Femur (tissue), 1 donor: ENCODE data around the gene SLC9A6.

Experiments
- DNase-seq: peaks from one replicate; pipeline ENCODE4 v3.0.0-alpha.2; 2017

Gene SLC9A6

GRCh38 chrX:136030303-136031191, 45.3 kb downstream of the SLC9A6 start:
- DNase-seq = peak; percentile 80

- no peak for DNase-seq
Measured at GRCh38 chrX:136031626-136032025, 46.4 kb downstream of the SLC9A6 start.

DNA sequence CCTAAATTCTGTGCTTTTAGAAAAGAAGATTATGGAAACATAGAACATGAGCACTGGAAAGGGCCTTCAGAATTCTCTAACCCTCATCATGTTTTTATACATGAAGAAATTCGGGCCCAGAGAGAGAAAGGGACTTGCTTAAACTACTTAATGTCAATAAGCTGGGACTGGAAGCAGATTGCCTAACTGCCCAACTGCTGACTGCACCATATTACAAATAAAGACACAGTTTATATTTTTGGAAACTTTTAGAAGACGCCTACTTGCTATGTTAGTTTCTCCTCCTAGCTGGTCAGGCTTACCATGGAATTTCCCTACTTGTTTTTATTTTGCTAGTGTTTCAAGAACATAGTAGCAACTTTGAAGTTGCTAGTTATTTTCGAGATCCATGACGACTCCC, 47.1 kb downstream of the SLC9A6 start:
- DNase-seq = no peak

GRCh38 chrX:136034668-136035067, 49.4 kb downstream of the SLC9A6 start:
- DNase-seq = no peak

GRCh38 chrX:136035663-136036062, 50.4 kb downstream of the SLC9A6 start:
- DNase-seq = no peak

DNA sequence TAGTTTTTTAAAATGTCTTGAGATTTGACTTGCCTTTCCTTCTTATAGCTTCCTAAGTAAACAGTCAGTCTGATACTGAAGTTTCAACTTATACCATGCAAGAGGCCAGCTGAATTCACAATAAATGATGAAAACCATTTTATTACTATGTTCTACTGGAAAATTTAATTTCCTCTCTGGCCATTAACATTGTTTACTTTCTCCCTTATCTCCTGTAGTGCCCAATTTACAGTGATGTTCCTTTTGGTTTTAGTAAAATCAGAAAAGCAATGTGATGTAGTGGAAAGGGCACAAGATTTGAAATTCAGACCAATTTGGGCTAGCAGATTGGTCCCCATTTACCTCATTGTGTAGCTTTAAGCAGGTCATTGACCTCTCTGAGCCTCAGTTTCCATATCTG, 54.2 kb downstream of the SLC9A6 start:
- no peak for DNase-seq

DNA sequence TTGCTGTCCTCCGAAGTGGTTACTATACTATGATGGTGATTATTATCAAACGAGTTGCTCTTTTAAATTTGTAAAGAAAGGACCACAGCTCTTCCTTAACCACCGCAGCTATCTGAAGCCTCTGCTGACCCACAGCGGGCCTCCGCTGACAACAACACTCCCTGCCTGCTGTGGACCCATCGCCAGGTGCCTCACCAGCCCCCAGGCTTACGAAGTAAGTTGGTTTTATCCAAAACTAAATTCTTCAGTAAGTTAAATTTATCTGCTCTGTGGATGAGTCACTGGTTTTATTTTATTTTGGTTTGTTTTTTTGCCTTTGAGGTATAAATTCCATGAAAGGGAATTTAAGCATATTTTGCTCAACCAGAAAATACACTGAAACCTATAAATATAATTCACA, 54.7 kb downstream of the SLC9A6 start:
- no peak for DNase-seq

DNA sequence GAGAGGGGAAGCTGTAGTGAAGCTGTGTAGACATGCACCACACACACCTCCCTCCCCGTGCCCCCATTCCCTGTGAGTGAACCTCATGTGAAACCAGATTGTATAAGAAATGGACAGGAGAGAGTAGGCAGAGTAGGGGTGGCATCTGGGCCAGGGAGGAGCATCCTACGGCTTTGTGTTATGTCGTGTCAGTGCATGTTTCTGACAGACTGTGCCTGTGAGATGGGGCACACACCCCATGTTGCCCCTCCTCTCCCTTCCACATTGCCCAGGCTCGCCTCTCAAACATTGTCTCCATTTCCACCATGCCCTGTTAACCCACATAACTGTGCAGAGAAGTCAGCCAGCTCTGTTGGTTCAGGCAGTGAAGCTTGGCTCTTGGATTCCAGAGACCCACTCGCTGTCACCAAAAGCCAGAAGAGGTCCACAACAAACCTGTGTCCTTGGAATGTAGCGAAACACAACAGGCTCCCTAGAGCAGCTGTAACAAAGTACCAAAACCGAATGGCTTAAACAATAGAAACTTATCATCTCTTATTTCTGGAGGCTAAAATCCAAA, 56.1 kb downstream of the SLC9A6 start:
- DNase-seq = no peak

DNA sequence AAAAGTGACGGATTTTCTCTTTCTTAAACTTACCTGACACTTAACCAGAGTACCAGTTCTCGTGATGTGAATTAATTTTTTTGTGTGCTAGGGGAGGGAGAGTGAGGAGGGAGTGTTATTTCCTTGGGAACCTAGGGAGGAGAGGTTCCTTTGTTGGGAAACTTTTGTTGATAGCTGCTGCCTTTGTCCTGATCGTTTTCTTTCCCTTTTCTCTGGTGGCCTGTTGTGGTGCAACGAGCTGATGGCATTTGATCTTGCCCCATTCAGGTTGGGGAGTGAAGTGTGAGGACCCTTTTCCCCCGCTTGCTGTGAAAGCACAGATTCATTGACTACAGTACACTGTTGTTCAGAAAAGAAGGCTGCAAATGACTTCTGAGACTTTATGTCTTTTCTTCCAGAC, 59.8 kb downstream of the SLC9A6 start:
- no peak for DNase-seq

DNA sequence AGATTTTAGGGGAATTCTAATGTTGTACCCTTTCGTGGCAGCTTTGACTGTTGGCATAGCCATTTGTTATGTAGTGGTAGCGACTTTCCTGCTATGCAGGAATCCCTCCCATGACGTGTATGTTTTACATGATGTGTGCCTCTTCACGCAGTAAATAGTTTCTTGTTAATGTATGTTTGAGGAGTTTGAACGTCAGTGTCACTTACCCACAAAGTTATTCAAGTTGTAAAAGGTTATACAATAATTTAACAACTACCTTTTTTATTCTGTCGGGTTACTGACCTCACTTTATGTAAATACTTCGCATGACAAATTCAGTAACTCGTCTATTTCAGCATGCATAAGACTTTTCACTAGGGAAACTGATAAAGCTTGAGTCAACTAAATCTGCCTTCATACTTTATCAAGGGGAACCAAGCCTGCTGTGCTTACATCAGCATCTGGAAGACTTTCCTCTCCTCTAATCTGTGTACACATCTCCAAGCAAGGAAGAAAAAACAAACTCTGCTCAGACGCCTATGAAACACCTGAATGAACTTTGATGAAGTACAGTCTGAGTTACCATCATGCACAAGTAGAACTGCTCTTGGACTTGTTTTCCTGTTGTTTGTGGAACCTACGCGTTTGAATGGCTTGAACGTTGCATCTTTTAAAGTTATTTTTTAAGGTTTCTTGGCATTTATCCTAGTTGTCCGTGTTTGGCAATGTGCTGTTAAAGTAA, 61.2 kb downstream of the SLC9A6 start:
- no peak for DNase-seq

DNA sequence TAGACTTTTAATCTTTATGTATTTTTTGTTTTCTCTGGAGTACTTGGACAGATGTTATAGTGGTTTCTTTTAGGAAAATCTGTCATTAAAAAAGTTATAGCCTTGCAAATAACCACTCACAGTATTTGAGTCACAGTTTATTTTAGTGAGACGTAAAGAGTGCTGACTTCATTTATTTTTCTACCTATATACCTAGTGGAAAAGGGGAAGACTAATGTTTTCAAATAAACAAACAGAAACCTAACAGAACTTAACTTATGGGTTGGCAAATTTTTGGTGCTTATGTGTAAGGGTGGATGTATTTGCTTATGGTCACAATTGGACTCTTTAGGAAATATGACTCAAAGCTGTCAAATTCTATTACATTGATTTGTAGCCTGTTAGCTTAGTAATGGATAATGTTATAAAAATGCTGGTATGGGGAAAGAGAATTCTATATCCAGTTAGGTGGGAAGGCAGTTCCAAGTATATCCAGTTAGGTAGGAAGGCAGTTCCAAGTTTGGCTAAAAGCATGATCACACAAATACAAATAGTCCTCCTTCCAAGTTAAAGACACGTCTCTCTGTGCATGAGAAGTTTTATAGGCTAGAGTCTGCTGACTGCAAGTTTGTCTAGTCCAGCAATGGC, 61.9 kb downstream of the SLC9A6 start:
- DNase-seq = no peak

- DNase-seq = no peak
Measured at GRCh38 chrX:136047969-136048368, 62.7 kb downstream of the SLC9A6 start.

DNA sequence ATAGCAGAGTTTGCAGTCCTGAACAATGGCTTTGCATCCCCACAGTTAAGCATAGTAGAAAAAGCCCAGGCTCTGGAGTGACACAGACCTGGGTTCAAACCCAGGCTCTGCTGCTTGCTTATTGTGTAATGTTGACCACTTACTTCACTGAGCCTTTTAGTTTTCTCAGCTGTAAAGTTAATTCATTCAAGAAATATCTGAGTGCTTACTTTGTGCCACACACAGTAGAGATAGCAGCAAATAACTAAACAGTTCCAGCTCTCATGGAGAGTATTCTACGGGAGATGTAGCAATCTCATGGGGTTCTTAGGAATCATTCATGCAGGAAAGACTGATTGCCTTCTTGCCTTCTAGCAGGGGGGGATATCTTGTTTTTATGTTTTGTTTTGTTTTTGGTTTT, 63.2 kb downstream of the SLC9A6 start:
- DNase-seq = no peak

DNA sequence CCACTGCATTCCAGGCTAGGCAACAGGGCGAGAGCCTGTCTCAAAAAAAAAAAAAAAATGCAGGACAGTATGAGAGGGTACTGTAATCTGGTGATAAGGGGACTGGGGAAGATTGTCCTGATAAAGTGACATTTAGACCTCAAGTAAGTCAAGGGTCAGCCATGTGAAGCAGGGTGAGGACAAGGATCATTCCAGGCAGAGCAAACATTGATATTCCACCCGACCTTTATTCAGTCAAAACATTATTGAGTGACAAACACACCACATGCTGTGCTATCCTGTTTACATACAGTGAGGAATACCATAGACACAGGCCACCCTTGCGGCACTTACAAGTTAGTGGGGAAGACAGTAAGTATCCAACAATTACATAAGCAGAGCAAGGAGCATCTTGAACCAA, 64.4 kb downstream of the SLC9A6 start:
- DNase-seq = no peak

DNA sequence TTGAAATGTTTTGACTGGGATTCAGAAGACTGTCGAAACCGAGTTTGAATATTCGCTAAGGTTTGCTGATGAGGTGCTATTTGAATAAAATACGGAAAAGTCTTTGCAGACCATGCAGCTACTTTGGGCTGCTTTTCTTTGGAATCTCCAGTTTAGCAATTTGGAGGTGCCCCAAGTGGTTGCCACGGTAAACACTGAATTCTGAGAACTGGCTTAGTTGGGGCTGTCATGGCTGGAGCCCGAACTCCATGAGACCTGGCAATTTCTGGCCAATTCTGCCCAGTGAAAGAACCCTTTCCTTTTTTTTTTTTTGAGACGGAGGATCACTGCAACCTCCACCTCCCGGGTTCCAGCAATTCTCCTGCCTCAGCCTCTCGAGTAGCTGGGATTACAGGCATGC, 65.6 kb downstream of the SLC9A6 start:
- peak; percentile 71 for DNase-seq

- no peak for DNase-seq
Measured at GRCh38 chrX:136051611-136052010, 66.4 kb downstream of the SLC9A6 start.

DNA sequence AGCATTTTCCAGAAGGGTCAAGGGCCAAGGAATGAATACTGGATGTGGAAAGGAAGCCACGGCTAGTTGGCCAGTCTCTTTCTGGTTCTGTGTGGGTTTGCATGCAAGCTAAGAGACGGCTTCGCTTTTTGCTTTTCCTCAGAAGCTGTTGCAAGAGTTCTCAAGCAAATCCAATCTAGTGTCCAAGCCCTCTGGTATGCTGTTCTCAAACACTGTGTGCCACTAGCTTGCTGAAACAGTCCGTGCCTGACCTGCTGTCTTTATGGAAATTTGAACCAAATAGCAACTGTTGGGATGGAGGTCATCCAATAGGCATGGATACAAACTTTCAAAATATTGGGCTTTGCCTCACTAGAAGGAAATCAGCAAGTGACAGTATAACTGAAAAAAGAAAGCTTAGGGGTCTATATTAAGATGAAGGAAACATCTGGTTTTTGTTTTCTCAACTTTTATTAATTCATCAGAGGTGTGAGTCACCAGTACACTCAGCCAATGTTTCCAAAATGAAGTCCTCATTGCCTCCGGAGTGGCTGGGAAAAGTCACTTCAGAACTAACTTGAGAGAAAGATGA, 70.5 kb downstream of the SLC9A6 start:
- peak; percentile 66 for DNase-seq

- no peak for DNase-seq
Measured at GRCh38 chrX:136057567-136057966, 72.3 kb downstream of the SLC9A6 start.

- no peak for DNase-seq
Measured at GRCh38 chrX:136059350-136059749, 74.1 kb downstream of the SLC9A6 start.

DNA sequence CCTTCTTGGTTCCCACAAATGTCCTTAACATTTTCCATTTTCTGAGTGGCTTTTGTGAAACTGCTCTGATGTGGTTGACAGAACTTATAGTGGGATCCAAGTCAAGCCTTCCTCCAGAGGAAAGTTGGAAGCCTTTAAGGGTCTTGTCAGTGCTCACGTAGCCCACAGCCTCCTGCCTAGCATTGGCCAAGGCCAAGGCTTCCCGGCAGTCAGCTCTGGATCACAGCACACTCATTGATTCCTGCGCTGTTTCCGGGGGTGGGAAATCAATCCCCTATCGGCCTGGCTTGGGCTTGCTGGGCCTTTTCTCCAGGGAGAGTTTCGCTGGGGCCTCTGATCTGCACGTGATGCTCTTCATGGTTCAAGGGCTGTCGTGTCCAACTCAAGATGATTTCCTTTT, 76.1 kb downstream of the SLC9A6 start:
- peak; percentile 35 for DNase-seq

- no peak for DNase-seq
Measured at GRCh38 chrX:136061696-136062095, 76.5 kb downstream of the SLC9A6 start.

- peak; percentile 35 for DNase-seq
Measured at GRCh38 chrX:136063340-136064079, 78.3 kb downstream of the SLC9A6 start.
